GM12892 (cell line): Measurements from ENCODE around the gene TSPEAR.

Experiments used
- POLR2A ChIP-seq: IDR thresholded peaks from 2 replicates; pipeline ENCODE4 v1.6.1; 2011; ENCODE audit warnings: low read depth, low read length, control low read depth
- POLR2AphosphoS5 ChIP-seq: IDR thresholded peaks from 2 replicates; pipeline ENCODE4 v1.6.1; 2011; ENCODE audit warnings: low read depth, low read length, control low read depth

DNA sequence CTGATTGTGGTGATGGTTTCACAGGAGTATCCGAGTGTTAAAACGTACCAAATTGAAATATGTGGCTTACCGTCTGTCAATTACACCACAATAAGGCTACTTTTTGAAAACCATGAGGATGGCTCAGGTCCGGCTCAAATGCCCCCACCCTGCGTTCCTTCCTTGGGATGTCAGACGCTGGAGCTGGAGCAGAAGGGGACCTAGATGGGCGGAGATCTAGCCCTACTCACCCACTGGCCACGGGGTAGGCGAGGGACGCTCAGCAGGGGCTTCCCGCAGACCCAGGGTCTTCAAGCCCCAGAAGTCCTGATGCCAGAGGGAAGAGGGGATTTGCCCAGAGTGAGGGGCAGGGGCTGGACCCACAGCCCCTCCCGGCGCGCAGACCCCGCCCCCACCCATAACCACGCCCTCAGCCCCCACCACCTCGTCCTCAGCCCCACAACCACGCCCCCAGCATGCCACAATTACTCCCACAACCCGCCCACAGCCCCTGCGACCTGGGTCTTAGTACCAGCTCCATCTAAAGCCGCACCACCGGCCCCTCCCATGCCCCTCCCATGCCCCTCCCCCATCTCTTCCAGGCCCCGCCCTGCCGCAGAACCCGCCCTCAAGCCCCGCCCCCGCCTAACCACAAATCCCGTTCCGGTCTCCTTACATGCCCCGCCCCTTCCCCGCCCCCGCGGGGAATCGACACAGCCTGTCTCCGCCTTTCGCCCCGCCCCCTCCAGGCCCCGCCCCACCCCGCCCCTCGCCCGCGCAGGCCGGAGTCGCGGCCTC, 256.4 kb downstream of the TSPEAR start, which contains the start of gene LRRC3:
- no peak for TF ChIP-seq POLR2A
- TF ChIP-seq POLR2AphosphoS5, result no peak
